Breast epithelium (tissue), 3 donors: ENCODE data around the gene NOS1AP.

Experiments
- POLR2A ChIP-seq: fragments of 450-650 bp; IDR thresholded peaks from one replicate; pipeline ENCODE4 v1.6.1; 2016; ENCODE audit warnings: antibody characterized with exemption, mild to moderate bottlenecking, moderate library complexity
- POLR2AphosphoS5 ChIP-seq, 3 donors: sonication (generic); formaldehyde crosslinking; IDR thresholded peaks; one replicate each; pipeline ENCODE4 v1.6.1; 2017; ENCODE audit warnings: antibody characterized with exemption in 3 of 3
- TF ChIP-seq, protein P1 (sequence below), 3 donors: fragments of 450-650 bp; IDR thresholded peaks; one replicate each; pipeline ENCODE4 v1.5.1; 2016 to 2017; ENCODE audit warnings: antibody characterized with exemption in 3 of 3, mild to moderate bottlenecking in 3 of 3, moderate library complexity in 3 of 3

- TF ChIP-seq, protein P1, sequence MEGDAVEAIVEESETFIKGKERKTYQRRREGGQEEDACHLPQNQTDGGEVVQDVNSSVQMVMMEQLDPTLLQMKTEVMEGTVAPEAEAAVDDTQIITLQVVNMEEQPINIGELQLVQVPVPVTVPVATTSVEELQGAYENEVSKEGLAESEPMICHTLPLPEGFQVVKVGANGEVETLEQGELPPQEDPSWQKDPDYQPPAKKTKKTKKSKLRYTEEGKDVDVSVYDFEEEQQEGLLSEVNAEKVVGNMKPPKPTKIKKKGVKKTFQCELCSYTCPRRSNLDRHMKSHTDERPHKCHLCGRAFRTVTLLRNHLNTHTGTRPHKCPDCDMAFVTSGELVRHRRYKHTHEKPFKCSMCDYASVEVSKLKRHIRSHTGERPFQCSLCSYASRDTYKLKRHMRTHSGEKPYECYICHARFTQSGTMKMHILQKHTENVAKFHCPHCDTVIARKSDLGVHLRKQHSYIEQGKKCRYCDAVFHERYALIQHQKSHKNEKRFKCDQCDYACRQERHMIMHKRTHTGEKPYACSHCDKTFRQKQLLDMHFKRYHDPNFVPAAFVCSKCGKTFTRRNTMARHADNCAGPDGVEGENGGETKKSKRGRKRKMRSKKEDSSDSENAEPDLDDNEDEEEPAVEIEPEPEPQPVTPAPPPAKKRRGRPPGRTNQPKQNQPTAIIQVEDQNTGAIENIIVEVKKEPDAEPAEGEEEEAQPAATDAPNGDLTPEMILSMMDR (IDR thresholded peaks at IDR 0.05), result no peak
- TF ChIP-seq POLR2A (no peak), POLR2AphosphoS5 (IDR thresholded peaks at IDR 0.05) (no peak)
These were observed 8.3 kb downstream of the NOS1AP start for GRCh38 chr1:162077648-162078299.
